ENCODE measurements around the gene MOSPD3.
A peak's percentile ranks its signal among the peaks of the same experiment; 100 is the strongest.

- TF ChIP-seq, protein P1, sequence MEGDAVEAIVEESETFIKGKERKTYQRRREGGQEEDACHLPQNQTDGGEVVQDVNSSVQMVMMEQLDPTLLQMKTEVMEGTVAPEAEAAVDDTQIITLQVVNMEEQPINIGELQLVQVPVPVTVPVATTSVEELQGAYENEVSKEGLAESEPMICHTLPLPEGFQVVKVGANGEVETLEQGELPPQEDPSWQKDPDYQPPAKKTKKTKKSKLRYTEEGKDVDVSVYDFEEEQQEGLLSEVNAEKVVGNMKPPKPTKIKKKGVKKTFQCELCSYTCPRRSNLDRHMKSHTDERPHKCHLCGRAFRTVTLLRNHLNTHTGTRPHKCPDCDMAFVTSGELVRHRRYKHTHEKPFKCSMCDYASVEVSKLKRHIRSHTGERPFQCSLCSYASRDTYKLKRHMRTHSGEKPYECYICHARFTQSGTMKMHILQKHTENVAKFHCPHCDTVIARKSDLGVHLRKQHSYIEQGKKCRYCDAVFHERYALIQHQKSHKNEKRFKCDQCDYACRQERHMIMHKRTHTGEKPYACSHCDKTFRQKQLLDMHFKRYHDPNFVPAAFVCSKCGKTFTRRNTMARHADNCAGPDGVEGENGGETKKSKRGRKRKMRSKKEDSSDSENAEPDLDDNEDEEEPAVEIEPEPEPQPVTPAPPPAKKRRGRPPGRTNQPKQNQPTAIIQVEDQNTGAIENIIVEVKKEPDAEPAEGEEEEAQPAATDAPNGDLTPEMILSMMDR (IDR thresholded peaks at IDR 0.05) = no peak
- TF ChIP-seq POLR2A (IDR thresholded peaks at IDR 0.05; ENCODE audit: low read depth) (no peak), POLR2AphosphoS5 (IDR thresholded peaks at IDR 0.05) (peak in 1 of 2 donors; percentile 29), EP300 (IDR thresholded peaks at IDR 0.05) (no peak)
Observed at GRCh38 chr7:100604976-100605911, 7.1 kb upstream of the MOSPD3 start.

Data from esophagus muscularis mucosa (tissue), 4 donors.